Panc1 (cell line): Measurements from ENCODE around the gene TGM3. TPM values are rescaled to one million over a fixed set of nuclear protein-coding genes. Genes with fewer than 3 reads are reported as not detected.

Source experiments
- ATAC-seq: fragments of 200-7000 bp; cut with Tn5 transposase; 2 replicates; pipeline ENCODE4 v1.9.1; 2020; ENCODE audit warnings: mild to moderate bottlenecking, moderate library complexity
- BruUV-seq: library from RNA; stranded (reverse); fragments of 400-500 nt; replicated peaks from 2 replicates; lab custom pipeline; 2021; lab: Mats Ljungman, UMichigan
- CTCF ChIA-PET: fragments of 300-600 bp; sonication (Branson Sonifier 250); formaldehyde crosslinking; loops from one replicate; lab custom pipeline; 2022; ENCODE audit warnings: antibody characterized with exemption; lab: Charles Lee
- POLR2A ChIA-PET: fragments of 300-600 bp; sonication (Branson Sonifier 250); formaldehyde crosslinking; loops from one replicate; lab custom pipeline; 2022; ENCODE audit warnings: antibody characterized with exemption; lab: Charles Lee
- DNase-seq: peaks from one replicate; pipeline ENCODE4 v3.0.0-alpha.2; 2010; ENCODE audit warnings: low read depth, low spot score
- H3K27ac ChIP-seq: 2 replicates; pipeline ENCODE4 v1.5.1; 2011; ENCODE audit warnings: mild to moderate bottlenecking, low read length, inconsistent platforms
- H3K27me3 ChIP-seq: fragments of 200-500 bp; sonication (Bioruptor generic); 2 replicates; pipeline ENCODE4 v1.6.0; 2014; ENCODE audit warnings: low read length, inconsistent platforms; ENCODE audit not compliant: control insufficient read depth, insufficient read depth
- H3K36me3 ChIP-seq: fragments of 200-500 bp; sonication (Bioruptor generic); 2 replicates; pipeline ENCODE4 v1.5.1; 2014; ENCODE audit warnings: inconsistent platforms, mild to moderate bottlenecking, low read length, moderate library complexity; ENCODE audit not compliant: control insufficient read depth, insufficient read depth
- H3K4me1 ChIP-seq: 2 replicates; pipeline ENCODE4 v1.5.1; 2011; ENCODE audit warnings: inconsistent platforms, mild to moderate bottlenecking, low read length, moderate library complexity; ENCODE audit not compliant: control insufficient read depth, insufficient read depth
- H3K4me3 ChIP-seq, 2 experiments: 2 replicates each; pipeline ENCODE4 v1.5.1; 2011 to 2012; ENCODE audit warnings: low read depth in 2 of 2, low read length in 2 of 2, mild to moderate bottlenecking in 2 of 2, inconsistent platforms in 1 of 2, moderate library complexity in 1 of 2
- H3K9me3 ChIP-seq: fragments of 200-500 bp; sonication (Bioruptor generic); 2 replicates; pipeline ENCODE4 v1.5.1; 2014; ENCODE audit warnings: low read depth, mild to moderate bottlenecking, inconsistent platforms, low read length, moderate library complexity; ENCODE audit not compliant: control insufficient read depth, insufficient read depth
- POLR2AphosphoS5 ChIP-seq: IDR thresholded peaks from 2 replicates; pipeline ENCODE4 v1.6.1; 2012; ENCODE audit warnings: mild to moderate bottlenecking, low read depth, low read length, moderate library complexity
- SIN3A ChIP-seq: IDR thresholded peaks from 2 replicates; pipeline ENCODE4 v1.6.1; 2012; ENCODE audit warnings: low read depth, mild to moderate bottlenecking, low read length, moderate library complexity, borderline replicate concordance; ENCODE audit not compliant: insufficient read depth
- TCF7L2 ChIP-seq: IDR thresholded peaks from 2 replicates; pipeline ENCODE4 v1.6.1; 2011; ENCODE audit warnings: mild to moderate bottlenecking, low read depth, low read length, inconsistent platforms
- in situ Hi-C: cut with HindIII; loops from 2 replicates; pipeline ENCODE4 v1.10.0; 2016; ENCODE audit warnings: low sequenced_read_pairs, low pct_unique_long_range_greater_than_20kb
- intact Hi-C: fragments of 100-400 bp; cut with micrococcal nuclease; formaldehyde crosslinking; loops from one replicate; pipeline ENCODE4 v1.10.0; 2022; ENCODE audit not compliant: unreplicated experiment
- total RNA-seq: library from RNA; stranded (reverse); gene quantifications from one replicate; pipeline ENCODE4 v1.2.1, GENCODE V29; 2021; ENCODE audit not compliant: unreplicated experiment
- TF ChIP-seq, protein P1 (sequence below): fragments of 450-650 bp; IDR thresholded peaks from 2 replicates; pipeline ENCODE4 v1.5.1; 2017; ENCODE audit warnings: mild to moderate bottlenecking
- TF ChIP-seq, protein P2 (sequence below), 2 experiments: IDR thresholded peaks; 2 replicates each; pipeline ENCODE4 v1.6.1; 2011 to 2012; ENCODE audit warnings: low read depth in 2 of 2, control low read depth in 1 of 2, low read length in 1 of 2, mild to moderate bottlenecking in 1 of 2, moderate library complexity in 1 of 2; ENCODE audit not compliant: insufficient read depth in 1 of 2

TGM3 gene
- total RNA-seq, 1 experiment from 2014 or later, result not detected

GRCh38 chr20:2313316-2313715 is 17.5 kb downstream of the TGM3 start:
- H3K4me1 ChIP-seq, result no peaks in the 10 kb centered on the region
- BruUV-seq, result no TSS peak
- POLR2A ChIA-PET, result no interaction called here
- H3K27ac ChIP-seq, result no peak overlapping the region
- DNase-seq (no peak), ATAC-seq (no peak)
- CTCF ChIA-PET, result no interaction called here
- no peak overlapping the region for H3K4me3 ChIP-seq
- TF ChIP-seq, protein P1, sequence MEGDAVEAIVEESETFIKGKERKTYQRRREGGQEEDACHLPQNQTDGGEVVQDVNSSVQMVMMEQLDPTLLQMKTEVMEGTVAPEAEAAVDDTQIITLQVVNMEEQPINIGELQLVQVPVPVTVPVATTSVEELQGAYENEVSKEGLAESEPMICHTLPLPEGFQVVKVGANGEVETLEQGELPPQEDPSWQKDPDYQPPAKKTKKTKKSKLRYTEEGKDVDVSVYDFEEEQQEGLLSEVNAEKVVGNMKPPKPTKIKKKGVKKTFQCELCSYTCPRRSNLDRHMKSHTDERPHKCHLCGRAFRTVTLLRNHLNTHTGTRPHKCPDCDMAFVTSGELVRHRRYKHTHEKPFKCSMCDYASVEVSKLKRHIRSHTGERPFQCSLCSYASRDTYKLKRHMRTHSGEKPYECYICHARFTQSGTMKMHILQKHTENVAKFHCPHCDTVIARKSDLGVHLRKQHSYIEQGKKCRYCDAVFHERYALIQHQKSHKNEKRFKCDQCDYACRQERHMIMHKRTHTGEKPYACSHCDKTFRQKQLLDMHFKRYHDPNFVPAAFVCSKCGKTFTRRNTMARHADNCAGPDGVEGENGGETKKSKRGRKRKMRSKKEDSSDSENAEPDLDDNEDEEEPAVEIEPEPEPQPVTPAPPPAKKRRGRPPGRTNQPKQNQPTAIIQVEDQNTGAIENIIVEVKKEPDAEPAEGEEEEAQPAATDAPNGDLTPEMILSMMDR, result no peak
- TF ChIP-seq TCF7L2 (no peak), SIN3A (no peak), POLR2AphosphoS5 (no peak)
- TF ChIP-seq, protein P2, sequence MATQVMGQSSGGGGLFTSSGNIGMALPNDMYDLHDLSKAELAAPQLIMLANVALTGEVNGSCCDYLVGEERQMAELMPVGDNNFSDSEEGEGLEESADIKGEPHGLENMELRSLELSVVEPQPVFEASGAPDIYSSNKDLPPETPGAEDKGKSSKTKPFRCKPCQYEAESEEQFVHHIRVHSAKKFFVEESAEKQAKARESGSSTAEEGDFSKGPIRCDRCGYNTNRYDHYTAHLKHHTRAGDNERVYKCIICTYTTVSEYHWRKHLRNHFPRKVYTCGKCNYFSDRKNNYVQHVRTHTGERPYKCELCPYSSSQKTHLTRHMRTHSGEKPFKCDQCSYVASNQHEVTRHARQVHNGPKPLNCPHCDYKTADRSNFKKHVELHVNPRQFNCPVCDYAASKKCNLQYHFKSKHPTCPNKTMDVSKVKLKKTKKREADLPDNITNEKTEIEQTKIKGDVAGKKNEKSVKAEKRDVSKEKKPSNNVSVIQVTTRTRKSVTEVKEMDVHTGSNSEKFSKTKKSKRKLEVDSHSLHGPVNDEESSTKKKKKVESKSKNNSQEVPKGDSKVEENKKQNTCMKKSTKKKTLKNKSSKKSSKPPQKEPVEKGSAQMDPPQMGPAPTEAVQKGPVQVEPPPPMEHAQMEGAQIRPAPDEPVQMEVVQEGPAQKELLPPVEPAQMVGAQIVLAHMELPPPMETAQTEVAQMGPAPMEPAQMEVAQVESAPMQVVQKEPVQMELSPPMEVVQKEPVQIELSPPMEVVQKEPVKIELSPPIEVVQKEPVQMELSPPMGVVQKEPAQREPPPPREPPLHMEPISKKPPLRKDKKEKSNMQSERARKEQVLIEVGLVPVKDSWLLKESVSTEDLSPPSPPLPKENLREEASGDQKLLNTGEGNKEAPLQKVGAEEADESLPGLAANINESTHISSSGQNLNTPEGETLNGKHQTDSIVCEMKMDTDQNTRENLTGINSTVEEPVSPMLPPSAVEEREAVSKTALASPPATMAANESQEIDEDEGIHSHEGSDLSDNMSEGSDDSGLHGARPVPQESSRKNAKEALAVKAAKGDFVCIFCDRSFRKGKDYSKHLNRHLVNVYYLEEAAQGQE (IDR thresholded peaks at IDR 0.05; ENCODE audit: insufficient read depth in 1 of 2, low read depth in 2 of 2, low read length in 1 of 2), result no peak
- intact Hi-C loops, result no loop called here
- no peaks in the 10 kb centered on the region for H3K36me3 ChIP-seq
- in situ Hi-C loops, result no loop called here
- no peaks in the 10 kb centered on the region for H3K9me3 ChIP-seq
- peaks cover 4% of the 10 kb centered on the region; the same call in 1 of the 2 replicates for H3K27me3 ChIP-seq

DNA sequence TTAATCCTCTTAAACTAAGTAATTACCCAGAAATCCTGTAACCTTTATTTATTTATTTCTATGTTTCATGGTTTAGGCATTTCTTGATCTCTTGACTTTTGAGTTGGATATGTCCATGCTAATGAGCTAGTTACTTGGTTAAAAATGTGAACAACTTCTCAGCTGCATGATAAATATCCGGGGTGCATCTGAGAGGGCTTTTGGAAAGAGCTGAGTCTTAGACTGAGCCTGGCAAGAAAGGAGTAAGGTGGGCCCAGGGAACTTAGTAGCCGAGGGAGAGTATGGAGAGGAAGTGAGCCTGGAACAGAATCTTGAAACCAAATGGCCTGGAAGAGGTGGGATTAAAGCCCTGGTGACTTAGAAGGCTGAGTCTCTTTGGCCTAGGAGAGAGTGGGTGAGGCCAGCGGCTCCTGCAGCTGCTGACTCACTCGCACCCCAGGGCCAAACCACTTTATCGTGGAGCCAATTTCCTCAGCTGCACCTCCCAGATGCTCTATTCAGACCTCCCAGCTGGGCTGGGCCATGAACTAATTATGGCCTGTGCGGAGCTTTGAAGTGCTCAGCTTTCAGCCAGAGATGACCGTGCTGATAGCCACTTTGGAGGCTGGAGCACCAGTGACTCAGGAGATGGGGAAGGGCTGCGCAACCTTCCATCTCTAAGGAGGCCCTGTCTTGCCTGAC is 19.1 kb downstream of the TGM3 start:
- BruUV-seq, result no TSS peak
- Histone ChIP-seq H3K36me3 (no peaks in the 10 kb centered on the region), H3K4me1 (no peaks in the 10 kb centered on the region), H3K4me3 (no peak overlapping the region), H3K27me3 (peaks cover 10% of the 10 kb centered on the region), H3K9me3 (no peaks in the 10 kb centered on the region), H3K27ac (no peak overlapping the region)
- ATAC-seq, result no peak
- no peak for DNase-seq
- no peak for TF ChIP-seq TCF7L2
- no peak for TF ChIP-seq POLR2AphosphoS5
- no peak for TF ChIP-seq SIN3A
- TF ChIP-seq, protein P2 (IDR thresholded peaks at IDR 0.05; ENCODE audit: insufficient read depth in 1 of 2, low read depth in 2 of 2, low read length in 1 of 2), result no peak
- TF ChIP-seq, protein P1, result no peak
- ChIA-PET CTCF (interaction anchor here (0.9 kb wide), 1 partner anchor 329 kb away, joined by 6 read pairs; no protein-coding TSS in a partner anchor), POLR2A (interaction anchor here (0.7 kb wide), 1 partner anchor 179 kb away, joined by 4 read pairs; no protein-coding TSS in a partner anchor)
- in situ Hi-C loops, result no loop called here
- intact Hi-C loops, result no loop called here
